Measurements from ENCODE around the gene F2R. TPM values are rescaled to one million over a fixed set of nuclear protein-coding genes. Genes with fewer than 3 reads are reported as not detected.

Gene F2R
- total and polyA plus RNA-seq, 2 donors (not counting 3 experiments of a cell fraction or from before 2014, with no cell fraction given): 342 to 599 TPM

DNA sequence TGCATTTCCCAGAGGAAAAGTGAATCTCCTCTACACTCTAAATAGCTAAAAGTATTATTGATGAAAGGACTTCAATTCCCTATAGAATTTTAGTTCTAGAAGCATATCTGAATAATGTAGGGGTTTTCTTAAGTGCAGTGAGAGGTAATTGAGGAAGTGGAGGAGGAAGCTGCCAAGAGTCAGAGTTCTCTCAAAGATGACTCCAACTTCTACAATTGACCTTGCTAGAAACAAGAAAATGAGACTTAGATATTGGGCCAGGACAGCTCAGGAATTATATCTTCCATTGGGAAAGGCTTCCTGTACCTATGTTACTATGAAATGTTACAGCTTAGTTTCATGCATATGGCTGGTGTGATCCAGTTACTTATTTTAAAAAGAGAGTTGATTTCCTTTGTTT, 10.4 kb upstream of the F2R start:
- intact Hi-C loops (cut with micrococcal nuclease): no loop called here
- ChIA-PET CTCF (interaction anchor here (1.2 to 3.4 kb wide), 4 partner anchors 9 to 104 kb away, joined by 3 to 19 read pairs (median 10); no protein-coding TSS in a partner anchor), POLR2A (no interaction called here)
- H3K9me1 ChIP-seq (replicated peaks; ENCODE audit: control insufficient read depth, extremely low read depth, insufficient read depth, low read length): no peaks in the 10 kb centered on the region
- H2AFZ ChIP-seq (ENCODE audit: low read depth, low read length): peak overlapping the region; percentile 7
- no peak overlapping the region for H3K9ac ChIP-seq (replicated peaks; ENCODE audit: extremely low read depth, insufficient read depth, low read length)
- no peaks in the 10 kb centered on the region for H4K20me1 ChIP-seq (replicated peaks; ENCODE audit: control insufficient read depth, extremely low read depth, insufficient read depth, low read length)
- FAIRE-seq: peak; percentile 52
- no peaks in the 10 kb centered on the region for H3K9me3 ChIP-seq (replicated peaks; ENCODE audit: control insufficient read depth, insufficient read depth, low read length)
- BruUV-seq (replicated peaks): no TSS peak
- no peaks in the 10 kb centered on the region for H3K36me3 ChIP-seq (ENCODE audit: control insufficient read depth in 2 of 2, extremely low read depth in 1 of 2, insufficient read depth in 2 of 2, low read length in 2 of 2)
- H3K27ac ChIP-seq (ENCODE audit: insufficient read depth, low read depth, low read length): no peak overlapping the region
- H3K4me2 ChIP-seq (ENCODE audit: insufficient read depth, low read length): peak overlapping the region; percentile 18
- H3K79me2 ChIP-seq (ENCODE audit: control insufficient read depth, insufficient read depth, low read length): no peaks in the 10 kb centered on the region
- no peak overlapping the region for H3K4me3 ChIP-seq (replicated peaks in 1 of 3; ENCODE audit: insufficient read depth in 1 of 3, low read depth in 1 of 3, low read length in 3 of 3)
- H3K4me1 ChIP-seq (ENCODE audit: control insufficient read depth, extremely low read depth, insufficient read depth, low read length): peaks cover 38% of the 10 kb centered on the region
- peak; percentile 60 for DNase-seq (ENCODE audit: low read depth, low spot score)
- dilution Hi-C loops (cut with MboI; ENCODE audit: extremely low pct_ligation_motif_present, low sequenced_read_pairs): no loop called here
- H3K27me3 ChIP-seq (ENCODE audit: control insufficient read depth in 2 of 2, insufficient read depth in 2 of 2, low read length in 2 of 2): no peaks in the 10 kb centered on the region
- TF ChIP-seq GATA2 (IDR thresholded peaks at IDR 0.05; ENCODE audit: insufficient read depth, insufficient read length, low read depth, low read length) (no peak), POLR2AphosphoS5 (IDR thresholded peaks at IDR 0.05; ENCODE audit: insufficient read depth, low read depth, low read length) (no peak), EZH2 (IDR thresholded peaks at IDR 0.05; ENCODE audit: borderline replicate concordance, low read depth, low read length, severe bottlenecking) (no peak), FOS (IDR thresholded peaks at IDR 0.05; ENCODE audit: borderline replicate concordance, insufficient read depth, low read length) (no peak), JUN (IDR thresholded peaks at IDR 0.05; ENCODE audit: borderline replicate concordance, insufficient read depth, insufficient read length, low read depth) (no peak), POLR2A (IDR thresholded peaks at IDR 0.05; ENCODE audit: low read depth, low read length) (no peak), MYC (IDR thresholded peaks at IDR 0.05; ENCODE audit: low read depth, low read length) (no peak)
- TF ChIP-seq, protein P1, sequence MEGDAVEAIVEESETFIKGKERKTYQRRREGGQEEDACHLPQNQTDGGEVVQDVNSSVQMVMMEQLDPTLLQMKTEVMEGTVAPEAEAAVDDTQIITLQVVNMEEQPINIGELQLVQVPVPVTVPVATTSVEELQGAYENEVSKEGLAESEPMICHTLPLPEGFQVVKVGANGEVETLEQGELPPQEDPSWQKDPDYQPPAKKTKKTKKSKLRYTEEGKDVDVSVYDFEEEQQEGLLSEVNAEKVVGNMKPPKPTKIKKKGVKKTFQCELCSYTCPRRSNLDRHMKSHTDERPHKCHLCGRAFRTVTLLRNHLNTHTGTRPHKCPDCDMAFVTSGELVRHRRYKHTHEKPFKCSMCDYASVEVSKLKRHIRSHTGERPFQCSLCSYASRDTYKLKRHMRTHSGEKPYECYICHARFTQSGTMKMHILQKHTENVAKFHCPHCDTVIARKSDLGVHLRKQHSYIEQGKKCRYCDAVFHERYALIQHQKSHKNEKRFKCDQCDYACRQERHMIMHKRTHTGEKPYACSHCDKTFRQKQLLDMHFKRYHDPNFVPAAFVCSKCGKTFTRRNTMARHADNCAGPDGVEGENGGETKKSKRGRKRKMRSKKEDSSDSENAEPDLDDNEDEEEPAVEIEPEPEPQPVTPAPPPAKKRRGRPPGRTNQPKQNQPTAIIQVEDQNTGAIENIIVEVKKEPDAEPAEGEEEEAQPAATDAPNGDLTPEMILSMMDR (IDR thresholded peaks at IDR 0.05; ENCODE audit: extremely low read depth in 1 of 2, insufficient read depth in 1 of 2, low read depth in 1 of 2, low read length in 2 of 2): no peak
- TF ChIP-seq, protein P2, sequence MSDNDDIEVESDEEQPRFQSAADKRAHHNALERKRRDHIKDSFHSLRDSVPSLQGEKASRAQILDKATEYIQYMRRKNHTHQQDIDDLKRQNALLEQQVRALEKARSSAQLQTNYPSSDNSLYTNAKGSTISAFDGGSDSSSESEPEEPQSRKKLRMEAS (IDR thresholded peaks at IDR 0.05; ENCODE audit: insufficient read depth, insufficient read length): no peak

Measured in endothelial cell of umbilical vein (primary cell).